Measurements from ENCODE around the gene WDR59. TPM values are rescaled to one million over a fixed set of nuclear protein-coding genes. Genes with fewer than 3 reads are reported as not detected.
A peak's percentile ranks its signal among the peaks of the same experiment; 100 is the strongest.

Gene WDR59
- total and polyA plus RNA-seq, 2 experiments from 2014 or later: 38.7 to 54.5 TPM

DNA sequence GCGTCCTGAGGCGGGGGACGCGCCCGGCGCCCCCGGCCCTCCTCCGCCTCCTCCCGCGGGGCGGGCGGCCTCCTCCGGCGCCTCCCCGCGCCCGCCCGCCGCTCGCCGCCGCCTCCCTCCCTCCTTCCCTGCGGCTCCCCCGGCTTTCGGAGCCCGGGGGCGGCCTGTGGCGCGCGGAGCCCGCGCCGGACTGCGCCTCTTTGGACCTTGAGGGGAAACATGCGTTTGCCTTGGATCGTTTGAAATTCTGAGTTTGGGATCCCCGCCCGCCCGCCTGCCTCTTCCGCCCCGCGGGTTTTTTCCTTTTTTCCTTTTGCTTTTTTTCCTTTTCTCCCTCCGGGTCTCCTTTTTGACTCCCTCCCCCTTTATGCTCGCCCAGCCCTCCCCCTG is 14.3 kb upstream of the WDR59 start:
- H3K9me3 Mint-ChIP-seq: no peaks in the 10 kb centered on the region; the same call in 2 of the 3 replicates
- TF ChIP-seq EZH2phosphoT487 (IDR thresholded peaks at IDR 0.05; ENCODE audit: unreplicated experiment) (no peak), POLR2AphosphoS5 (IDR thresholded peaks at IDR 0.05; ENCODE audit: low read depth) (no peak), REST (IDR thresholded peaks at IDR 0.05; ENCODE audit: unreplicated experiment) (no peak), NANOG (IDR thresholded peaks at IDR 0.05; ENCODE audit: borderline replicate concordance) (no peak), ZNF331 (CRISPR knock-in tag; IDR thresholded peaks at IDR 0.05; ENCODE audit: low read depth) (no peak), STAT1 (IDR thresholded peaks at IDR 0.05; ENCODE audit: unreplicated experiment) (no peak), ZNF462 (CRISPR knock-in tag; IDR thresholded peaks at IDR 0.05) (no peak), JUNB (IDR thresholded peaks at IDR 0.05; ENCODE audit: unreplicated experiment) (no peak)
- TF ChIP-seq, protein P1, sequence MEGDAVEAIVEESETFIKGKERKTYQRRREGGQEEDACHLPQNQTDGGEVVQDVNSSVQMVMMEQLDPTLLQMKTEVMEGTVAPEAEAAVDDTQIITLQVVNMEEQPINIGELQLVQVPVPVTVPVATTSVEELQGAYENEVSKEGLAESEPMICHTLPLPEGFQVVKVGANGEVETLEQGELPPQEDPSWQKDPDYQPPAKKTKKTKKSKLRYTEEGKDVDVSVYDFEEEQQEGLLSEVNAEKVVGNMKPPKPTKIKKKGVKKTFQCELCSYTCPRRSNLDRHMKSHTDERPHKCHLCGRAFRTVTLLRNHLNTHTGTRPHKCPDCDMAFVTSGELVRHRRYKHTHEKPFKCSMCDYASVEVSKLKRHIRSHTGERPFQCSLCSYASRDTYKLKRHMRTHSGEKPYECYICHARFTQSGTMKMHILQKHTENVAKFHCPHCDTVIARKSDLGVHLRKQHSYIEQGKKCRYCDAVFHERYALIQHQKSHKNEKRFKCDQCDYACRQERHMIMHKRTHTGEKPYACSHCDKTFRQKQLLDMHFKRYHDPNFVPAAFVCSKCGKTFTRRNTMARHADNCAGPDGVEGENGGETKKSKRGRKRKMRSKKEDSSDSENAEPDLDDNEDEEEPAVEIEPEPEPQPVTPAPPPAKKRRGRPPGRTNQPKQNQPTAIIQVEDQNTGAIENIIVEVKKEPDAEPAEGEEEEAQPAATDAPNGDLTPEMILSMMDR (conservative IDR thresholded peaks at IDR 0.05; ENCODE audit: low read depth in 2 of 2): no peak
- TF ChIP-seq, protein P2, sequence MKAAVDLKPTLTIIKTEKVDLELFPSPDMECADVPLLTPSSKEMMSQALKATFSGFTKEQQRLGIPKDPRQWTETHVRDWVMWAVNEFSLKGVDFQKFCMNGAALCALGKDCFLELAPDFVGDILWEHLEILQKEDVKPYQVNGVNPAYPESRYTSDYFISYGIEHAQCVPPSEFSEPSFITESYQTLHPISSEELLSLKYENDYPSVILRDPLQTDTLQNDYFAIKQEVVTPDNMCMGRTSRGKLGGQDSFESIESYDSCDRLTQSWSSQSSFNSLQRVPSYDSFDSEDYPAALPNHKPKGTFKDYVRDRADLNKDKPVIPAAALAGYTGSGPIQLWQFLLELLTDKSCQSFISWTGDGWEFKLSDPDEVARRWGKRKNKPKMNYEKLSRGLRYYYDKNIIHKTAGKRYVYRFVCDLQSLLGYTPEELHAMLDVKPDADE (IDR thresholded peaks at IDR 0.05): no peak
- H3K36me3 ChIP-seq (ENCODE audit: insufficient read depth): no peaks in the 10 kb centered on the region; the same call in 1 of the 2 replicates
- H4K20me1 ChIP-seq (replicated peaks; ENCODE audit: insufficient read depth): peaks cover 35% of the 10 kb centered on the region
- H3K27ac ChIP-seq (ENCODE audit: low read depth): peak overlapping the region; percentile 79; the same call in 1 of the 2 replicates
- peaks cover 4% of the 10 kb centered on the region; the same call in 2 of the 3 replicates for H3K36me3 Mint-ChIP-seq (ENCODE audit: low read depth)
- H3K27me3 ChIP-seq (ENCODE audit: insufficient read depth): peaks cover 8% of the 10 kb centered on the region
- no peak overlapping the region for H2AFZ ChIP-seq
- peak overlapping the region; percentile 96 for H3K4me2 ChIP-seq
- H3K79me2 ChIP-seq (replicated peaks; ENCODE audit: insufficient read depth): peaks cover 50% of the 10 kb centered on the region
- H3K27me3 Mint-ChIP-seq (ENCODE audit: insufficient read depth, low read depth, poor library complexity): peaks cover 25% of the 10 kb centered on the region
- H3K9me2 ChIP-seq (ENCODE audit: insufficient read depth): no peaks in the 10 kb centered on the region
- peak; percentile 36 for DNase-seq (ENCODE audit: low spot score)
- peak overlapping the region; percentile 82 for H3K4me3 ChIP-seq
- H3K27ac Mint-ChIP-seq: no peak overlapping the region
- peaks cover 26% of the 10 kb centered on the region for H3K4me1 ChIP-seq (ENCODE audit: insufficient read depth)
- peak overlapping the region; percentile 80 for H3K4me3 Mint-ChIP-seq
- H3F3A ChIP-seq (replicated peaks; ENCODE audit: low read depth): peaks cover 10% of the 10 kb centered on the region
- ATAC-seq: peak; percentile 2; the same call in 2 of the 3 replicates
- peaks cover 44% of the 10 kb centered on the region for H3K4me1 Mint-ChIP-seq
